ENCODE measurements around the gene PTGIR. TPM values are rescaled to one million over a fixed set of nuclear protein-coding genes. Genes with fewer than 3 reads are reported as not detected.

Gene PTGIR
- total and polyA plus RNA-seq, 2 experiments from 2014 or later, result 21.1 TPM

GRCh38 chr19:46640656-46641055, 15.8 kb upstream of the PTGIR start:
- Histone ChIP-seq H3K27me3 (replicated peaks; ENCODE audit: insufficient read depth) (no peaks in the 10 kb centered on the region), H2AFZ (no peak overlapping the region), H3K4me3 (no peak overlapping the region), H3F3A (ENCODE audit: insufficient read depth) (0 out of 2 replicates have a peak, but pooled peaks cover 8% of the 10 kb centered on the region), H3K79me2 (ENCODE audit: insufficient read depth) (no peaks in the 10 kb centered on the region), H3K27ac (no peak overlapping the region), H3K9me3 (ENCODE audit: low read depth) (no peaks in the 10 kb centered on the region), H3K9ac (no peak overlapping the region), H3K36me3 (ENCODE audit: low read depth) (no peaks in the 10 kb centered on the region), H3K9me2 (ENCODE audit: insufficient read depth) (no peaks in the 10 kb centered on the region), H3K4me1 (ENCODE audit: insufficient read depth) (no peaks in the 10 kb centered on the region), H4K20me1 (ENCODE audit: insufficient read depth) (no peaks in the 10 kb centered on the region), H3K4me2 (ENCODE audit: unreplicated experiment) (no peak overlapping the region)
- DNase-seq, result no peak
- TF ChIP-seq EZH2 (IDR thresholded peaks at IDR 0.05; ENCODE audit: insufficient read depth, poor library complexity, severe bottlenecking) (no peak), EZH2phosphoT487 (IDR thresholded peaks at IDR 0.05; ENCODE audit: insufficient read depth, low read depth) (no peak)
- 97 to 100% methylated on average over 2 of the region's 2 CpGs for WGBS, 2 experiments (ENCODE audit: low coverage in 1 of 2, low lambda C conversion rate in 2 of 2, missing lambda C conversion rate in 2 of 2)
- in situ Hi-C loops (cut with MboI), result no loop called here

GRCh38 chr19:46639358-46640182, 14.7 kb upstream of the PTGIR start:
- Histone ChIP-seq H3K9ac (peak overlapping the region; percentile 77), H3K9me2 (ENCODE audit: insufficient read depth) (no peaks in the 10 kb centered on the region), H3K9me3 (ENCODE audit: low read depth) (no peaks in the 10 kb centered on the region), H3K27me3 (replicated peaks; ENCODE audit: insufficient read depth) (no peaks in the 10 kb centered on the region), H4K20me1 (ENCODE audit: insufficient read depth) (no peaks in the 10 kb centered on the region), H3F3A (ENCODE audit: insufficient read depth) (0 out of 2 replicates have a peak, but pooled peaks cover 8% of the 10 kb centered on the region), H3K4me3 (peak overlapping the region; percentile 78), H3K36me3 (ENCODE audit: low read depth) (no peaks in the 10 kb centered on the region), H3K4me2 (ENCODE audit: unreplicated experiment) (peak overlapping the region; percentile 87), H2AFZ (peak overlapping the region; percentile 86), H3K27ac (peak overlapping the region; percentile 40; the same call in 1 of the 2 replicates), H3K79me2 (ENCODE audit: insufficient read depth) (no peaks in the 10 kb centered on the region), H3K4me1 (ENCODE audit: insufficient read depth) (no peaks in the 10 kb centered on the region)
- TF ChIP-seq EZH2 (IDR thresholded peaks at IDR 0.05; ENCODE audit: insufficient read depth, poor library complexity, severe bottlenecking), result no peak
- no peak for TF ChIP-seq EZH2phosphoT487 (IDR thresholded peaks at IDR 0.05; ENCODE audit: insufficient read depth, low read depth)
- 9 to 10% methylated on average over 41 to 42 of the region's 49 CpGs for WGBS, 2 experiments (ENCODE audit: low coverage in 1 of 2, low lambda C conversion rate in 2 of 2, missing lambda C conversion rate in 2 of 2)
- peak; percentile 81 for DNase-seq
- in situ Hi-C loops (cut with MboI), result no loop called here

- no peaks in the 10 kb centered on the region for H3K9me2 ChIP-seq (ENCODE audit: insufficient read depth)
- no peaks in the 10 kb centered on the region for H3K36me3 ChIP-seq (ENCODE audit: low read depth)
- H3K4me1 ChIP-seq (ENCODE audit: insufficient read depth), result peaks cover 6% of the 10 kb centered on the region; the same call in 1 of the 2 replicates
- H3K27ac ChIP-seq, result no peak overlapping the region
- H2AFZ ChIP-seq, result no peak overlapping the region
- no peaks in the 10 kb centered on the region for H3K9me3 ChIP-seq (ENCODE audit: low read depth)
- H3K79me2 ChIP-seq (ENCODE audit: insufficient read depth), result no peaks in the 10 kb centered on the region
- no peaks in the 10 kb centered on the region for H4K20me1 ChIP-seq (ENCODE audit: insufficient read depth)
- in situ Hi-C loops (cut with MboI), result no loop called here
- no peak overlapping the region for H3K9ac ChIP-seq
- no peak for DNase-seq
- no peak overlapping the region for H3K4me2 ChIP-seq (ENCODE audit: unreplicated experiment)
- no peak for TF ChIP-seq EZH2phosphoT487 (IDR thresholded peaks at IDR 0.05; ENCODE audit: insufficient read depth, low read depth)
- no peak for TF ChIP-seq EZH2 (IDR thresholded peaks at IDR 0.05; ENCODE audit: insufficient read depth, poor library complexity, severe bottlenecking)
- 98% methylated on average over 14 of the region's 14 CpGs for WGBS, 2 experiments (ENCODE audit: low coverage in 1 of 2, low lambda C conversion rate in 2 of 2, missing lambda C conversion rate in 2 of 2)
- H3F3A ChIP-seq (ENCODE audit: insufficient read depth), result 0 out of 2 replicates have a peak, but pooled peaks cover 8% of the 10 kb centered on the region
- no peaks in the 10 kb centered on the region for H3K27me3 ChIP-seq (replicated peaks; ENCODE audit: insufficient read depth)
- H3K4me3 ChIP-seq, result no peak overlapping the region
Observed at GRCh38 chr19:46637224-46637623, 12.3 kb upstream of the PTGIR start.

- Histone ChIP-seq H3K9me3 (ENCODE audit: low read depth) (no peaks in the 10 kb centered on the region), H3F3A (ENCODE audit: insufficient read depth) (peaks cover 11% of the 10 kb centered on the region; the same call in 1 of the 2 replicates), H3K36me3 (ENCODE audit: low read depth) (no peaks in the 10 kb centered on the region), H3K4me3 (no peak within 1 kb of the TSS), H3K9me2 (ENCODE audit: insufficient read depth) (no peaks in the 10 kb centered on the region), H3K27me3 (replicated peaks; ENCODE audit: insufficient read depth) (no peaks in the 10 kb centered on the region), H2AFZ (no peak within 1 kb of the TSS), H3K79me2 (ENCODE audit: insufficient read depth) (no peaks in the 10 kb centered on the region), H3K4me1 (ENCODE audit: insufficient read depth) (peaks cover 14% of the 10 kb centered on the region), H3K9ac (no peak within 1 kb of the TSS), H3K27ac (no peak within 1 kb of the TSS), H4K20me1 (ENCODE audit: insufficient read depth) (no peaks in the 10 kb centered on the region), H3K4me2 (ENCODE audit: unreplicated experiment) (no peak within 1 kb of the TSS)
- in situ Hi-C loops (cut with MboI), result no loop called here
- 60 to 61% methylated on average over 17 to 33 of the region's 34 CpGs for WGBS, 2 experiments (ENCODE audit: low coverage in 1 of 2, low lambda C conversion rate in 2 of 2, missing lambda C conversion rate in 2 of 2)
- TF ChIP-seq EZH2phosphoT487 (IDR thresholded peaks at IDR 0.05; ENCODE audit: insufficient read depth, low read depth), result no peak
- no peak for TF ChIP-seq EZH2 (IDR thresholded peaks at IDR 0.05; ENCODE audit: insufficient read depth, poor library complexity, severe bottlenecking)
- DNase-seq, result no peak
Observed at GRCh38 chr19:46635920-46636761, 11.3 kb upstream of the PTGIR start, which contains the start of gene GNG8. TSS of gene GNG8 (minus strand) at chr19:46636202. CDS start at chr19:46634682, 1,520 bp downstream.
